GM12864 (cell line): ENCODE data around the gene KIRREL2.
A peak's percentile ranks its signal among the peaks of the same experiment; 100 is the strongest.

ENCODE experiments used
- DNase-seq: peaks from one replicate; pipeline ENCODE4 v3.0.0-alpha.2; 2011; ENCODE audit warnings: low read depth
- H3K4me3 ChIP-seq: 2 replicates; pipeline ENCODE4 v1.5.1; 2011; ENCODE audit warnings: mild to moderate bottlenecking, low read depth, low read length, control low read depth
- TF ChIP-seq, protein P1 (sequence below): IDR thresholded peaks from 2 replicates; pipeline ENCODE4 v1.5.1; 2011; ENCODE audit warnings: low read depth, mild to moderate bottlenecking, moderate library complexity, low read length, control low read depth, inconsistent platforms; ENCODE audit errors: missing control alignments

The KIRREL2 gene

DNA sequence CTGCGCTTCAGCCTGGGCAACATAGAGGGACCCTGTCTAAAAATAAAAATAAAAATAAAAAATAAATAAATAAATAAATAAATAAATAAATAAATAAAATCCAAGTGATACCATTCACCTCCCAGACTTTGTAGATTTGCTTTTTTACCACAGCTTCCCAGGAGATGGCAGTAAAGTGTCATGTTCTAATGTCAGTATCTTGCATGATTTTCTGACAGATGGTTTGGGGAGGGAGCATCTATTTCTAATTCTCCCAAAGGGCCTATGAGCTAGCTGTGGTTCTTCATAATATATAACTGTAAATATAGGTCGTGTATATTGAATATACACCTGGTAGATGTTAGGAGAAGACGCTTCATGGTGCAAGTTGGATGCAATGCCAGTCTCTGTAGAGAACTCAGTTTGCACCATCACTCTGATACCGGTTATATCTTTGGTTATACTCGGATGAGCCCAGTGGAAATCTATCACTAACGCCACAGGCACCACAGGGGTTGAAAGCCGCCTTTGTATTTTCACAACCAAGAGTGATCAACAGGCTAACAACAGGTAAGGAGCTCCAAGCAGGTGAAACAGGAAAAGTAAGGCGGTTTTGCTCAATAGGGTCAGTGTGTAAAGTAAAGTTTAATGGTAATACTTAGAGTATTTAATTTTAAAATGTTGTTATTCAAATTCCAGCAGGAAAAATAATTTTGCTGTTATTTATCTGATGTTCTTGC is 25.6 kb downstream of the KIRREL2 start:
- TF ChIP-seq, protein P1, sequence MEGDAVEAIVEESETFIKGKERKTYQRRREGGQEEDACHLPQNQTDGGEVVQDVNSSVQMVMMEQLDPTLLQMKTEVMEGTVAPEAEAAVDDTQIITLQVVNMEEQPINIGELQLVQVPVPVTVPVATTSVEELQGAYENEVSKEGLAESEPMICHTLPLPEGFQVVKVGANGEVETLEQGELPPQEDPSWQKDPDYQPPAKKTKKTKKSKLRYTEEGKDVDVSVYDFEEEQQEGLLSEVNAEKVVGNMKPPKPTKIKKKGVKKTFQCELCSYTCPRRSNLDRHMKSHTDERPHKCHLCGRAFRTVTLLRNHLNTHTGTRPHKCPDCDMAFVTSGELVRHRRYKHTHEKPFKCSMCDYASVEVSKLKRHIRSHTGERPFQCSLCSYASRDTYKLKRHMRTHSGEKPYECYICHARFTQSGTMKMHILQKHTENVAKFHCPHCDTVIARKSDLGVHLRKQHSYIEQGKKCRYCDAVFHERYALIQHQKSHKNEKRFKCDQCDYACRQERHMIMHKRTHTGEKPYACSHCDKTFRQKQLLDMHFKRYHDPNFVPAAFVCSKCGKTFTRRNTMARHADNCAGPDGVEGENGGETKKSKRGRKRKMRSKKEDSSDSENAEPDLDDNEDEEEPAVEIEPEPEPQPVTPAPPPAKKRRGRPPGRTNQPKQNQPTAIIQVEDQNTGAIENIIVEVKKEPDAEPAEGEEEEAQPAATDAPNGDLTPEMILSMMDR: peak; percentile 48
- DNase-seq: peak; percentile 27
- H3K4me3 ChIP-seq: no peak overlapping the region

DNA sequence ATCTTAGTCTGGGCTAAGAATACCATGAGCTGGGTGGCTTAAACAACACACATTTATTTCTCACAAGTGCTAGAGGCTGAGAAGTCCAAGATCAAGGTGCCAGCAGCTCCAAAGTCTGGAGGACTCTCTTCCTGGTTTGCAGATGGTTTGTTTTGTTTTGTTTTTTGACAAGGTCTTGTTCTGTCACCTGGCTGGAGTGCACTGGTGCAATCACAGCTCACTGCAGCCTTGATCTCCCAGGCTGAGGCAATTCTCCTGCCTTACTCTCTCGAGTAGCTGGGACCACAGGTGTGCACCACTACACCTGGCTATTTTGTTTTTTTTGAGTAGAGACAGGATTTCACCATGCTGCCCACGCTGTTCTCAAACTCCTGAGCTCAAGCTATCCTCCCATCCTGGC is 27.2 kb downstream of the KIRREL2 start:
- no peak for DNase-seq
- TF ChIP-seq, protein P1: no peak
- H3K4me3 ChIP-seq: no peak overlapping the region

DNA sequence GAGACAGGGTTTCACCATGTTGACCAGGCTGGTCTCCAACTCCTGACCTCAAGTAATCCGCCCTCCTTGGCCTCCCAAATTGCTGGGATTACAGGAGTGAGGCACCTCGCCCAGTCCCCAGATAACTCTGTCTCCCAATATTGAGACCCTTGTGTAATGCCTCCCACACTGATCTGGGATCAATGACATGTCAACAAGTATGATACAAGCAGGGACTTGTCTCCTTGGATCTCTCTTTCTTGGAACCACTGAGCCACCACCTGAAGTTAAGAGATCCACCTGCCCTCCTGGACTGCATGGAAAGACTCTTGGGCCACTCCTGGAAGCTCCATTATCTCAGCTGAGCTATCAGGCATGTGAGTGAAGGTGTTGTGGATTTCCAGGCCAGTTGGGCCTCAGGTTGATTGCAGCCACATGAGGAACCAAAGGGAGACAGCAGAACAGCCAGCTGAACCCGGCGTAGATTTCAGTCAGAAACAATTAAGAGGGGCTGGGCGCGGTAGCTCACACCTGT is 28.6 kb downstream of the KIRREL2 start:
- TF ChIP-seq, protein P1: no peak
- no peak overlapping the region for H3K4me3 ChIP-seq
- DNase-seq: no peak

DNA sequence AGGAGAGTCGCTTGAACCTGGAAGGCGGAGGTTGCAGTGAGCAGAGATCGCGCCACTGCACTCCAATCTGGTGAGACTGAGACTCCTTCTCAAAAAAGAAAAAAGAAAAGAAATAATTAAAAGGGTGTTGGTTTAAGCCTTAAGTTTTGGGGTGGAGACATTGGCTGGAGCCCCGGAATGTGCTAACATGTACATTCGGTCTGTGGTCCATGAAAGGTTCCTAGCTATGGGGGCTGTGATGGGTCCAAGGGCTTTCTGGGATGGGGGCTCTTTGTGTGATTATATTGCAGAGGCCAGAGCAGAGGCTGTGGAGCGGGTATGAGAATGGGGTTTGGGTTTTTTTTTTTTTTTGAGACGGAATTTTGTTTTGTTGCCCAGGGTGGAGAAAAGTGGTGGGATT is 29.2 kb downstream of the KIRREL2 start:
- no peak overlapping the region for H3K4me3 ChIP-seq
- no peak for DNase-seq
- TF ChIP-seq, protein P1: no peak

DNA sequence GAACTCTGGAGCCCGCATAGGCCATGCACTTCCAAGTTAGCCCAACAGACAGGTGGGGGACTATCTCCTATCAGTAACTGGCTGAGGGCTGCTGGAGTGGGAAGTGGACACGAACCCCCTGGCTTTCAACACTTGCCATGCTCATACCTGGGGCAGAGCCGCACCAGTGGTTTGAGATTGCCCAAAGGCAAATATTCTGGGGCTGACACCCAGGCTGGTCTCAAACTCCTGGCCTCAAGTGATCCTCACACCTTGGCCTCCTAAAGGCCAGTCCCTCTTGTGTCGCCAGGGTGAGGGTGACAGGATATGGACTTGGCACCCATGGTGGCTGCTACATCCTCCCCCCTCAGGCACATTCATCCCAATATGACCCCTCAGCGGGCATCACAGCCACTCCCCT is 30.5 kb downstream of the KIRREL2 start:
- TF ChIP-seq, protein P1: no peak
- DNase-seq: no peak
- no peak overlapping the region for H3K4me3 ChIP-seq

DNA sequence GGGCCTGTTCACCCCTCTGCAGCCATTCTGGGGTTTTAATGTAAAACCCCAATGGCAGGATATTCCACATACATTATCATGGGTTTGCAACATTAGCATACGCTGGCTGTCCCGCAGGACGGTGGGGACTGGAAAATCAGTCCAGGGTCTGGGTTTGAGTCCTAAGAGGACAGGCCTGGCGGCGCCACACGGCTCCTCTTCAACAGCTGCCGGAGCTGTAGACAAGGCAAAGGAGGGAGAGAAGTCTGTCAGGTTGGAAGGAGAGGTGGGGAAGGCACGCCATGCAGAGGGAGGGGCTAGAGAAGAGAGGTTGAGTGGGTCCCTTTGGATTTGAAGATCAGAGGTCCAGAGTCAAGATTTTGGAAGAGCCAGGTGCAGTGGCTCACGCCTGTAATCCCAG is 31.7 kb downstream of the KIRREL2 start:
- TF ChIP-seq, protein P1: no peak
- no peak for DNase-seq
- no peak overlapping the region for H3K4me3 ChIP-seq

DNA sequence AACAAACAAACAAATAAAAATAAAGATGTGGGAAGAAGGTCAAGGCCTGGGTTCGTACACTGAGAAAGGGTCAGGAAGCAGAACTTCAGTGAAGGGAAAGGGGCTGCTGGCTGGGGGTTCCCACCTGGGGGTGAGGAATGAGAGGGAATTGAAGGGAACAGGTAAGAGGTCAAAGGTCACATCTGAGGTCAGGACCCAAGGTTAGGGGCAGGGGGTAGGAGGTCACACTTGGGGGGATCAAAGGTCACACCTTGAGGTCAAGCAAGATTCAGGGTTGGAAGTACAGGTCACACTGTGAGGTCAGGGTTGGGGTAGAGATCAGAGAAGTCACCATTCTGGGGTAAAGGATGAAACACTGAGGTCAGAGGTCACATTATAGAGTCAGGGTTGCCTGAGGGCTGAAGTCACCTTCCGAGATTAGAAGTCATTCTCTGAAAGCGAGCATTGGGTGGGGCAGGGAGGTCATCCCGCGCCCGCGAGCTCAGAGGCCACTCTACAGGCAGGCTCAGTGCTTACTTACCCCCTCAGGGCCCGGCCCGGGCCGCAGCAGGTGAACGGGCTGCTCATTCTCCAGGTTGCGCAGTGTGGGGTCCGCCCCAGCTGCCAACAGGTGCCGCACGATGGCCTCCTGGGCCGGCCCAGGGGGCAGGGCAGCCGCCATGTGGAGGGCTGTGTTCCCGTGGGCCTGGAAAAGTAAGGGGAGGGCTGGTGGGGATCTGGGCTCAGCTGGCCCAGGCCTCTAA is 32.8 kb downstream of the KIRREL2 start:
- DNase-seq: no peak
- H3K4me3 ChIP-seq: no peak overlapping the region
- TF ChIP-seq, protein P1: no peak
